Neuronal stem cell (in vitro differentiated cells): ENCODE results near the gene EPB41.

Experiments used
- DNase-seq: peaks from one replicate; pipeline ENCODE4 v3.0.0-alpha.2; 2013; ENCODE audit warnings: low spot score
- H2AFZ ChIP-seq: one replicate; pipeline ENCODE4 v1.6.1; 2013; ENCODE audit warnings: mild to moderate bottlenecking, low read length, inconsistent platforms
- H2AK5ac ChIP-seq: 2 replicates; pipeline ENCODE4 v1.6.1; 2013; ENCODE audit warnings: low read depth, mild to moderate bottlenecking, inconsistent platforms, low read length, moderate library complexity, mixed read lengths
- H2BK120ac ChIP-seq: 2 replicates; pipeline ENCODE4 v1.6.1; 2013; ENCODE audit warnings: low read depth, mild to moderate bottlenecking, inconsistent platforms, low read length, moderate library complexity, mixed read lengths
- H2BK12ac ChIP-seq: one replicate; pipeline ENCODE4 v1.6.1; 2013; ENCODE audit warnings: low read length, inconsistent platforms
- H2BK15ac ChIP-seq: 2 replicates; pipeline ENCODE4 v1.6.1; 2013; ENCODE audit warnings: mild to moderate bottlenecking, low read length, inconsistent platforms, mixed read lengths
- H2BK5ac ChIP-seq: one replicate; pipeline ENCODE4 v1.6.1; 2013; ENCODE audit warnings: inconsistent platforms, mild to moderate bottlenecking, low read length, moderate library complexity
- H3K14ac ChIP-seq: one replicate; pipeline ENCODE4 v1.6.1; 2013; ENCODE audit warnings: low read length, inconsistent platforms
- H3K18ac ChIP-seq: 2 replicates; pipeline ENCODE4 v1.6.1; 2013; ENCODE audit warnings: low read length, inconsistent platforms
- H3K23ac ChIP-seq: 2 replicates; pipeline ENCODE4 v1.6.1; 2013; ENCODE audit warnings: low read depth, mild to moderate bottlenecking, mixed read lengths, low read length, inconsistent platforms; ENCODE audit not compliant: poor library complexity
- H3K27ac ChIP-seq: replicated peaks from 3 replicates; pipeline ENCODE4 v1.5.1; 2013; ENCODE audit warnings: low read length, inconsistent platforms
- H3K27me3 ChIP-seq, 3 experiments: 2 replicates each; pipeline ENCODE4 v1.6.1; 2013; ENCODE audit warnings: low read length in 3 of 3, mild to moderate bottlenecking in 2 of 3, inconsistent platforms in 1 of 3, low read depth in 1 of 3, mixed read lengths in 1 of 3, moderate library complexity in 1 of 3; ENCODE audit not compliant: control insufficient read depth in 3 of 3, insufficient read depth in 3 of 3
- H3K36me3 ChIP-seq, 2 donors: replicated peaks in 1 of 2; 2 replicates each; pipeline ENCODE4 v1.6.1; 2013; ENCODE audit warnings: low read length in 2 of 2; ENCODE audit not compliant: control insufficient read depth in 2 of 2, insufficient read depth in 2 of 2
- H3K4ac ChIP-seq: 2 replicates; pipeline ENCODE4 v1.6.1; 2013; ENCODE audit warnings: inconsistent platforms, mild to moderate bottlenecking, low read length, moderate library complexity
- H3K4me1 ChIP-seq, 2 donors: 1 replicate in 1 of 2; 2 replicates in 1 of 2; pipeline ENCODE4 v1.6.1; 2013; ENCODE audit warnings: low read length in 2 of 2, low read depth in 1 of 2; ENCODE audit not compliant: control insufficient read depth in 2 of 2, insufficient read depth in 1 of 2
- H3K4me2 ChIP-seq: one replicate; pipeline ENCODE4 v1.6.1; 2013; ENCODE audit warnings: mild to moderate bottlenecking, low read length, inconsistent platforms; ENCODE audit not compliant: insufficient read depth, poor library complexity, severe bottlenecking
- H3K4me3 ChIP-seq, 2 donors: 2 replicates each; pipeline ENCODE4 v1.5.1; 2013; ENCODE audit warnings: low read length in 2 of 2, mild to moderate bottlenecking in 2 of 2, inconsistent platforms in 1 of 2, moderate library complexity in 1 of 2
- H3K79me1 ChIP-seq: one replicate; pipeline ENCODE4 v1.6.1; 2013; ENCODE audit warnings: low read depth, mild to moderate bottlenecking, inconsistent platforms, low read length, moderate library complexity
- H3K9ac ChIP-seq: one replicate; pipeline ENCODE4 v1.6.1; 2013; ENCODE audit warnings: mild to moderate bottlenecking, low read depth, low read length, inconsistent platforms; ENCODE audit not compliant: poor library complexity
- H3K9me3 ChIP-seq, 2 donors: replicated peaks in 1 of 2; 2 replicates each; pipeline versions ENCODE3 to v1.6.1; 2013; ENCODE audit warnings: low read length in 2 of 2, mild to moderate bottlenecking in 2 of 2, inconsistent platforms in 1 of 2, low read depth in 1 of 2, mixed read lengths in 1 of 2, moderate library complexity in 1 of 2; ENCODE audit not compliant: control insufficient read depth in 2 of 2, insufficient read depth in 1 of 2
- H4K8ac ChIP-seq: one replicate; pipeline ENCODE4 v1.6.1; 2013; ENCODE audit warnings: low read depth, mild to moderate bottlenecking, inconsistent platforms, low read length, moderate library complexity
- H4K91ac ChIP-seq: one replicate; pipeline ENCODE4 v1.6.1; 2013; ENCODE audit warnings: low read length, low read depth, mild to moderate bottlenecking, inconsistent platforms; ENCODE audit not compliant: poor library complexity
- WGBS, 2 donors: extraction: QIAGEN DNeasy Blood & Tissue Kit; methylation state at CpG; one replicate each; pipeline ENCODE4 v1.1.7; 2013; ENCODE audit warnings: missing lambda C conversion rate in 2 of 2, mixed read lengths in 1 of 2; ENCODE audit not compliant: insufficient read length in 2 of 2, insufficient replicate concordance in 1 of 2; ENCODE audit errors: extremely low coverage in 2 of 2; 5-methylcytosine and 5-hydroxymethylcytosine counted together

Gene EPB41

GRCh38 chr1:28976248-28976647 is 61.9 kb downstream of the EPB41 start:
- Histone ChIP-seq H3K14ac (no peak overlapping the region), H3K4me1 (no peaks in the 10 kb centered on the region), H4K8ac (no peak overlapping the region), H3K4me3 (no peak overlapping the region), H2BK12ac (no peak overlapping the region), H3K79me1 (peaks cover 2% of the 10 kb centered on the region), H3K23ac (no peak overlapping the region), H3K27me3 (no peaks in the 10 kb centered on the region), H2BK15ac (no peak overlapping the region), H3K36me3 (no peaks in the 10 kb centered on the region), H2AFZ (no peak overlapping the region), H2BK5ac (no peak overlapping the region), H4K91ac (no peak overlapping the region), H2BK120ac (no peak overlapping the region), H3K18ac (no peak overlapping the region), H3K4me2 (no peak overlapping the region), H3K9ac (no peak overlapping the region), H3K4ac (no peak overlapping the region), H2AK5ac (no peak overlapping the region), H3K27ac (no peak overlapping the region), H3K9me3 (peaks cover 0 to 5% of the 10 kb centered on the region in 2 donors)
- DNase-seq: no peak
- WGBS, 2 donors: no CpG with 5 or more reads among the region's 2 CpGs

GRCh38 chr1:28981210-28981609 is 66.8 kb downstream of the EPB41 start:
- Histone ChIP-seq H2BK15ac (no peak overlapping the region), H2BK12ac (no peak overlapping the region), H2AFZ (no peak overlapping the region), H3K14ac (no peak overlapping the region), H4K91ac (no peak overlapping the region), H3K4me1 (peaks cover 3 to 8% of the 10 kb centered on the region in 2 donors), H2BK5ac (no peak overlapping the region), H2AK5ac (no peak overlapping the region), H4K8ac (no peak overlapping the region), H3K9me3 (peaks cover 3 to 26% of the 10 kb centered on the region in 2 donors), H3K4me3 (no peak overlapping the region), H3K27ac (no peak overlapping the region), H3K27me3 (no peaks in the 10 kb centered on the region), H3K23ac (no peak overlapping the region), H3K36me3 (no peaks in the 10 kb centered on the region), H3K4ac (no peak overlapping the region), H2BK120ac (no peak overlapping the region), H3K18ac (no peak overlapping the region), H3K9ac (no peak overlapping the region), H3K4me2 (no peak overlapping the region), H3K79me1 (peaks cover 3% of the 10 kb centered on the region)
- no CpG with 5 or more reads among the region's 3 CpGs for WGBS, 2 donors
- DNase-seq: no peak

GRCh38 chr1:28982198-28982597 is 67.8 kb downstream of the EPB41 start:
- no peak overlapping the region for H3K9ac ChIP-seq
- no peaks in the 10 kb centered on the region for H3K27me3 ChIP-seq
- no peak overlapping the region for H2BK15ac ChIP-seq
- H3K18ac ChIP-seq: no peak overlapping the region
- H2BK5ac ChIP-seq: no peak overlapping the region
- DNase-seq: no peak
- no peak overlapping the region for H4K91ac ChIP-seq
- peaks cover 3 to 8% of the 10 kb centered on the region in 2 donors for H3K4me1 ChIP-seq
- H3K4ac ChIP-seq: no peak overlapping the region
- no peak overlapping the region for H3K4me2 ChIP-seq
- peaks cover 3 to 20% of the 10 kb centered on the region in 2 donors for H3K9me3 ChIP-seq
- H3K27ac ChIP-seq: no peak overlapping the region
- no peak overlapping the region for H2AFZ ChIP-seq
- H3K36me3 ChIP-seq: no peaks in the 10 kb centered on the region
- H4K8ac ChIP-seq: no peak overlapping the region
- H3K79me1 ChIP-seq: peaks cover 3% of the 10 kb centered on the region
- no peak overlapping the region for H3K23ac ChIP-seq
- H2BK12ac ChIP-seq: no peak overlapping the region
- H3K14ac ChIP-seq: no peak overlapping the region
- no CpG with 5 or more reads among the region's 6 CpGs for WGBS, 2 donors
- H2BK120ac ChIP-seq: no peak overlapping the region
- no peak overlapping the region for H2AK5ac ChIP-seq
- no peak overlapping the region for H3K4me3 ChIP-seq

GRCh38 chr1:28983091-28983490 is 68.7 kb downstream of the EPB41 start:
- Histone ChIP-seq H4K8ac (no peak overlapping the region), H3K23ac (no peak overlapping the region), H3K4me3 (no peak overlapping the region), H3K9me3 (peaks cover 3 to 20% of the 10 kb centered on the region in 2 donors), H2AK5ac (no peak overlapping the region), H2BK12ac (no peak overlapping the region), H3K4me2 (no peak overlapping the region), H3K36me3 (peaks cover 0 to 7% of the 10 kb centered on the region in 2 donors), H3K4me1 (peaks cover 3 to 8% of the 10 kb centered on the region in 2 donors), H3K9ac (no peak overlapping the region), H2AFZ (no peak overlapping the region), H4K91ac (no peak overlapping the region), H3K79me1 (peaks cover 3% of the 10 kb centered on the region), H3K18ac (no peak overlapping the region), H3K14ac (no peak overlapping the region), H3K27me3 (no peaks in the 10 kb centered on the region), H3K27ac (no peak overlapping the region), H3K4ac (no peak overlapping the region), H2BK120ac (no peak overlapping the region), H2BK15ac (no peak overlapping the region), H2BK5ac (no peak overlapping the region)
- no CpG with 5 or more reads among the region's 1 CpG for WGBS, 2 donors
- no peak for DNase-seq
